Endothelial cell of umbilical vein (primary cell): ENCODE data around the gene KRT84. TPM values are rescaled to one million over a fixed set of nuclear protein-coding genes. Genes with fewer than 3 reads are reported as not detected.

ENCODE experiments used
- BruUV-seq: library from RNA; stranded (reverse); fragments of 400-500 nt; replicated peaks from 2 replicates; lab custom pipeline; 2021; lab: Mats Ljungman, UMichigan
- CTCF ChIA-PET: fragments of 300-600, 350-600 bp; sonication (Branson Sonifier 250); formaldehyde crosslinking; loops from one replicate; lab custom pipeline; 2021; ENCODE audit warnings: antibody characterized with exemption, inconsistent platforms; lab: Charles Lee
- POLR2A ChIA-PET: fragments of 300-600, 350-600 bp; sonication (Branson Sonifier 250); formaldehyde crosslinking; loops from one replicate; lab custom pipeline; 2021; ENCODE audit warnings: antibody characterized with exemption, inconsistent platforms; lab: Charles Lee
- DNase-seq: peaks from one replicate; pipeline ENCODE4 v3.0.0-alpha.2; 2011; ENCODE audit warnings: low read depth, low spot score
- FAIRE-seq: peaks from 2 replicates; lab custom pipeline; 2011; peaks lifted over from hg19 to GRCh38; lab: Jason Lieb, UNC
- H2AFZ ChIP-seq: 2 replicates; pipeline ENCODE4 v1.6.0; 2012; ENCODE audit warnings: low read depth, low read length, control low read depth, inconsistent platforms
- H3K27ac ChIP-seq: 2 replicates; pipeline ENCODE4 v1.5.1; 2011; ENCODE audit warnings: low read depth, mild to moderate bottlenecking, control low read depth, low read length, moderate library complexity; ENCODE audit not compliant: insufficient read depth
- H3K27me3 ChIP-seq, 2 experiments: 2 replicates each; pipeline versions ENCODE4 v1.6.0 to v1.6.1; 2011; ENCODE audit warnings: low read length in 2 of 2, mixed read lengths in 1 of 2; ENCODE audit not compliant: control insufficient read depth in 2 of 2, insufficient read depth in 2 of 2
- H3K36me3 ChIP-seq, 2 experiments: 2 replicates in 1 of 2; 3 replicates in 1 of 2; pipeline ENCODE4 v1.5.1; 2011; ENCODE audit warnings: low read length in 2 of 2, mild to moderate bottlenecking in 1 of 2, moderate library complexity in 1 of 2; ENCODE audit not compliant: control insufficient read depth in 2 of 2, insufficient read depth in 2 of 2; ENCODE audit errors: extremely low read depth in 1 of 2
- H3K4me1 ChIP-seq: 3 replicates; pipeline ENCODE4 v1.5.1; 2011; ENCODE audit warnings: mild to moderate bottlenecking, low read length; ENCODE audit not compliant: control insufficient read depth, insufficient read depth; ENCODE audit errors: extremely low read depth
- H3K4me2 ChIP-seq: 2 replicates; pipeline ENCODE4 v1.6.1; 2011; ENCODE audit warnings: low read length, control low read depth, mixed read lengths; ENCODE audit not compliant: insufficient read depth
- H3K4me3 ChIP-seq, 3 experiments: fragments of 200-600 bp in 1 of 3; sonication (generic), shearing (Covaris generic) in 1 of 3; replicated peaks in 1 of 3; 2 replicates each; pipeline ENCODE4 v1.5.1; 2011 to 2016; ENCODE audit warnings: control low read depth in 3 of 3, low read length in 3 of 3, mild to moderate bottlenecking in 2 of 3, inconsistent platforms in 1 of 3, low read depth in 1 of 3, moderate library complexity in 1 of 3; ENCODE audit not compliant: insufficient read depth in 1 of 3
- H3K79me2 ChIP-seq: 2 replicates; pipeline ENCODE4 v1.6.0; 2012; ENCODE audit warnings: low read length, inconsistent platforms; ENCODE audit not compliant: control insufficient read depth, insufficient read depth
- H3K9ac ChIP-seq: replicated peaks from 2 replicates; pipeline ENCODE3; 2011; ENCODE audit warnings: low read length, control low read depth; ENCODE audit not compliant: insufficient read depth; ENCODE audit errors: extremely low read depth
- H3K9me1 ChIP-seq: replicated peaks from 3 replicates; pipeline ENCODE4 v1.6.0; 2011; ENCODE audit warnings: mild to moderate bottlenecking, low read length; ENCODE audit not compliant: control insufficient read depth, insufficient read depth; ENCODE audit errors: extremely low read depth
- H3K9me3 ChIP-seq: replicated peaks from 2 replicates; pipeline ENCODE4 v1.5.1; 2012; ENCODE audit warnings: low read length, inconsistent platforms; ENCODE audit not compliant: control insufficient read depth, insufficient read depth
- H4K20me1 ChIP-seq: replicated peaks from 2 replicates; pipeline ENCODE3; 2011; ENCODE audit warnings: mild to moderate bottlenecking, low read length; ENCODE audit not compliant: control insufficient read depth, insufficient read depth; ENCODE audit errors: extremely low read depth
- JUN ChIP-seq: IDR thresholded peaks from 2 replicates; pipeline ENCODE4 v1.6.1; 2011; ENCODE audit warnings: borderline replicate concordance, low read depth; ENCODE audit not compliant: insufficient read length, insufficient read depth
- MYC ChIP-seq: IDR thresholded peaks from one replicate; pipeline ENCODE4 v1.6.1; 2011; ENCODE audit warnings: mild to moderate bottlenecking, low read depth, low read length
- POLR2A ChIP-seq: IDR thresholded peaks from 2 replicates; pipeline ENCODE4 v1.6.1; 2012; ENCODE audit warnings: low read depth, mild to moderate bottlenecking, control low read depth, low read length
- dilution Hi-C: fragments of 300-500 bp; cut with MboI; formaldehyde crosslinking; loops from one replicate; pipeline ENCODE4 v1.15.0; 2019; ENCODE audit warnings: low sequenced_read_pairs; ENCODE audit not compliant: extremely low pct_ligation_motif_present
- intact Hi-C: fragments of 100-400 bp; cut with micrococcal nuclease; formaldehyde crosslinking; loops from one replicate; pipeline ENCODE4 v1.10.0; 2022
- polyA plus RNA-seq, 4 experiments: library from polyadenylated mRNA; depleted of rRNA in 3 of 4; stranded (reverse) in 3 of 4; unstranded in 1 of 4; fragments of >200 nt; gene quantifications; 2 replicates each; pipeline versions ENCODE4 v1.2.1 to v1.2.3, GENCODE V29; 2011 to 2012; ENCODE audit warnings: missing spikeins in 1 of 4
- total RNA-seq: library from RNA; stranded (reverse); gene quantifications from 2 replicates; pipeline ENCODE4 v1.2.3, GENCODE V29; 2021

Gene KRT84
- total and polyA plus RNA-seq, 2 donors (not counting 3 experiments of a cell fraction or from before 2014, with no cell fraction given) = not detected

GRCh38 chr12:52427083-52427482 is 41.6 kb upstream of the KRT84 start:
- Histone ChIP-seq H3K36me3 (no peaks in the 10 kb centered on the region), H3K4me1 (no peaks in the 10 kb centered on the region), H3K79me2 (no peaks in the 10 kb centered on the region), H3K4me3 (no peak overlapping the region), H3K9me1 (no peaks in the 10 kb centered on the region), H3K27me3 (peaks cover 6 to 7% of the 10 kb centered on the region in 2 experiments), H2AFZ (no peak overlapping the region), H3K27ac (no peak overlapping the region), H3K4me2 (no peak overlapping the region), H3K9me3 (no peaks in the 10 kb centered on the region), H4K20me1 (no peaks in the 10 kb centered on the region), H3K9ac (no peak overlapping the region)
- FAIRE-seq (no peak), DNase-seq (no peak)
- CTCF ChIA-PET = no interaction called here
- dilution Hi-C loops (no loop called here), intact Hi-C loops (no loop called here)
- TF ChIP-seq MYC (no peak), POLR2A (no peak), JUN (no peak)
- POLR2A ChIA-PET = no interaction called here
- BruUV-seq = no TSS peak

GRCh38 chr12:52426034-52426433 is 40.6 kb upstream of the KRT84 start:
- intact Hi-C loops (no loop called here), dilution Hi-C loops (no loop called here)
- H4K20me1 ChIP-seq = no peaks in the 10 kb centered on the region
- peaks cover 6 to 13% of the 10 kb centered on the region in 2 experiments for H3K27me3 ChIP-seq
- ChIA-PET CTCF (no interaction called here), POLR2A (no interaction called here)
- no peaks in the 10 kb centered on the region for H3K36me3 ChIP-seq
- FAIRE-seq (no peak), DNase-seq (no peak)
- H3K9me3 ChIP-seq = no peaks in the 10 kb centered on the region
- no peak overlapping the region for H2AFZ ChIP-seq
- BruUV-seq = no TSS peak
- H3K4me2 ChIP-seq = no peak overlapping the region
- H3K79me2 ChIP-seq = no peaks in the 10 kb centered on the region
- H3K27ac ChIP-seq = no peak overlapping the region
- H3K4me3 ChIP-seq = no peak overlapping the region
- no peak overlapping the region for H3K9ac ChIP-seq
- no peaks in the 10 kb centered on the region for H3K4me1 ChIP-seq
- TF ChIP-seq MYC (no peak), JUN (no peak)
- no peaks in the 10 kb centered on the region for H3K9me1 ChIP-seq
